Activated T-cell treated with anti-CD3 and anti-CD28 coated beads for 48 hours (primary cell): ENCODE results near the gene RNF152.
"Not testable (repeated sequence)": the region's sequence is repeated elsewhere in the genome, so short reads cannot be mapped to it uniquely, and the experiment has no call there.

Source experiments
- DNase-seq: peaks from one replicate; pipeline ENCODE4 v3.0.0-alpha.2; 2020; ENCODE audit warnings: low read depth

Gene RNF152

DNA sequence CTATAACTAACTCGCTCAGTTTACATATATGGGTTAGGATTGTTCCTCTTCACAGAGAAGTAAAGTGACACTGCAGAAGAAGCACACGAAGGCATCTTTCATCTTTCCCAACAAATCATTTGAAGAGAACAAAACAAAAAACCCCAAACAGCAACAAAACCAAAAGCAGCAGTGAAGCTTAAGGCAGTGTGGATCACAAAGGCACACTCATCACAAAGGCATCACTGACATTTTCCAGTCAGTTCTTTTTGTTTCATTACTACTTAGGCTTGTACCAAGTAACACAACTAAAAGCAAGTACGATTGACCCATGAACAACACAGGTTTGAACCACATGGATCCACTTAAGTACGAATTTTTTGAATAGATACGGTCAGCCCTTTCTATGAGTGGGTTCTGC, 75.7 kb downstream of the RNF152 start:
- no peak for DNase-seq

DNA sequence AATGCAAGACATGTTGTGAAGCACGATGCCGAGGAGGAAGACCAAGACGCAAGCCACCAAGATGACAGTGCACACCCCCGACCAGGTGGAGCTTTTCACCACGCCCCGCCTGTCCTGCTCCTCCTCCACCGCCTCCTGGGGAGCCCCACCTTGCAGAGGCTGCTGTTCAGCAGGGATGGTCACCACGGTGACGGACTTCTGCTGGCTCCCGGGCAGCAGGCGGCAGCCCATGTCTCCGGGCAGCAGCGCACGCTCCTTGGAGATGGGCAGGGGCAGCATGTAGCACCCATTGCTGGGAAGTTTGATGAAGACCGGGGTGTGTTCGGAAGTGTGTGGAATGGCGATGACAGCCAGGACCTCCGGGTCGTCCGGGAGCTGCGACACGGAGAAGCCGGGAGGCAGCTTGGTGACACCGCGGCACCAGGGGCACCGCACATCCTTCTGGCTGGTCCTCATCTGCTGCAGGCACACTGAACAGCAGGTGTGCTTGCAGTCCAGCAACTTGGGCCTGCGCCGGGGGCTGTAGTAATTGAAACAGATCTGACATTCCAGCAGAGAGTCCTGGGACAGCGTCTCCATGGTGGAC, 76.8 kb downstream of the RNF152 start:
- DNase-seq, result no peak

DNA sequence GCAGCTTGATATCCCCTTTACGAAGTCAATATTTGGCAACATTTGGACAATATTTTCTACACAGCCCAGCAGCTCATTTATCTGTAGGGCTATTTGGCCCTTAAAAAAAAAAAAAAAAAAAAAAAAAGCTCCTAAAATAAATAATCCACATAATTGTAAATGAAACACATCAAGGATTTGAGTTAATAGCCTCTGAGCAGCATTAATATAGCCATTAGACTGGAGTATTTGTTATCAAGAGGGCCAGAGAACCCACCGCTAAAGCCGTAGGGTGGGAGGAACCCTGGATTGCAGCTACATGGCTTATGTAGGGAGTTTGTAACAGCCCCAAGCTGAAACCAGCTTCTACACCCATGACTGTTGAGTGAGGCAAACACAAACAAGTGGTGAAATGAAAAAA, 84.5 kb downstream of the RNF152 start:
- DNase-seq, result no peak

DNA sequence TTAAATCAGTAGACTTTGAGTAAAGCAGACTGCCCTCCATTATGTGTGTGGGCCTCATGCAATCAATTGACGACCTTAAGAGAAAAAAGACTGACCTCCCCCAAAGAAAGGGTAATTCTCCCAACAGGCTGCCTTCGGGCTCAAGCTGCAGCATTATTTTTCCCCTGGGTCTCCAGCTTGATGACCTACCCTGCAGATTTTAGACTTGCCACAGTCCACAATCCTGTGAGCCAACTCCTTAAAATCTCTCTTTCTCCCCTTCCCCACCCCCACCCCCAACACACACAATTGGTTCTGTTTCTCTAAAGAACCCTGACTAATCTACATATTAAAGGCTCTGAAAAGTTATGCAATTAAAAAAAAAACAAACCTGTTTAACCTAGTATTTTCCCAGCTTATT, 89.4 kb downstream of the RNF152 start:
- DNase-seq, result no peak

DNA sequence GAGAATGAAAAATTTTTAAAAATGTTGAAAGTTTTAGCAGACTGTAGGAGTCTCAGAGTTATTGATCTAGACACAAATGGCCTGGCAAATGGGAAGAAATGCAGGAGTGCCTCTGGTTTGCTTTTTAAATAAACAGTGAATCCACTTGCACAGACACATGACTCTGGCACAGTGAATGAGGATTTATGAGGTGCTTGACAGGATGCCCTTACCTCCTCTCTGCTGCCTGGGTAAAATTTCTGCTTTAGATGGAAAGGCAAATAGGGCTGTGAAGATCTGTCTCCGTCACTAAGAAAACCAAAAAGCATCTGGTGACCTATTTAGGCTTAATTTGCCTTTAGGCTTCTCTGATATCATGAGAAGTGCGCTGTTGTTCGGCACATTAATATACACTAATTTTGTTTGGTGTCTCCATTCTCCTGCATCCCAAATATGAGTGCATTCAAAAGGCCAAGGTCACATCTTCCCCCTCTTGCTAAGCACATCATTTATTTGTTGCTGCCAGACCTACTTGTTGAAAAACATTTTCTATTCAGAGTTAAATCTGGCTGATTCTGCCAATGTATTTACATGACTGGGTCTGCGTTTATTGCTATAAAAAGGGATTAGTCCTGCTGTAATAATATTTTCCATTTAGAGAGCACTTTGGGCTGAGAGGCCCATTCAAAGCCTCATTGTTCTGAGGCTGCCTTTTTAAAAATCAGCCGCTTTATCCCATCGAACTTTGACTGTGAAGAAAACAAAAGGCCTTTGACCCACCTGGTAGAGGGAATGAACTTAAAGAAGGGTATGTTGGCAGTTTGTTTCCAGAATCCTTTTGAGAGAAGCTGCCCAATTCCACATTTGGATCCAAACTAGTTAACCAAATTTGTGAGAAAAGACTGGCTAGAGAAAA, 94.9 kb downstream of the RNF152 start:
- no peak for DNase-seq

DNA sequence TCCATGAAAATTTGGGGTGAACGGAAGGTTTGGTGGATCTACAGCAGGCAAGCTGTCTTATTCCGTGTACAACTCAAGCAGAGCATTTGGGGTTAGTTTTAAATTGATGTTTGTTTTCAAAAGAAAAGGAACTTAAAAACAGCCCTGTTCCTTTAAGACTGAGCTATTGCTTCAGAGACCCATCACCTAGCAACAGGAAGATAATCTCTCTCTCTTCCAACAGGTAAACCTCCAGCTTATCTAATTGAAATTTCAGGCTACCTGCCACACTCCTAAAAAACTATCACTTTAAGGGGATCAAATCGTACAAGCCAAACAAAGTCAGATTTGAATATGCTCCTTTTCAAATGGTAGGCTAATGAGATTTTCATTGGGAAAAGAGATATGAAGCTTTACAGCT, 101.8 kb downstream of the RNF152 start:
- no peak for DNase-seq

DNA sequence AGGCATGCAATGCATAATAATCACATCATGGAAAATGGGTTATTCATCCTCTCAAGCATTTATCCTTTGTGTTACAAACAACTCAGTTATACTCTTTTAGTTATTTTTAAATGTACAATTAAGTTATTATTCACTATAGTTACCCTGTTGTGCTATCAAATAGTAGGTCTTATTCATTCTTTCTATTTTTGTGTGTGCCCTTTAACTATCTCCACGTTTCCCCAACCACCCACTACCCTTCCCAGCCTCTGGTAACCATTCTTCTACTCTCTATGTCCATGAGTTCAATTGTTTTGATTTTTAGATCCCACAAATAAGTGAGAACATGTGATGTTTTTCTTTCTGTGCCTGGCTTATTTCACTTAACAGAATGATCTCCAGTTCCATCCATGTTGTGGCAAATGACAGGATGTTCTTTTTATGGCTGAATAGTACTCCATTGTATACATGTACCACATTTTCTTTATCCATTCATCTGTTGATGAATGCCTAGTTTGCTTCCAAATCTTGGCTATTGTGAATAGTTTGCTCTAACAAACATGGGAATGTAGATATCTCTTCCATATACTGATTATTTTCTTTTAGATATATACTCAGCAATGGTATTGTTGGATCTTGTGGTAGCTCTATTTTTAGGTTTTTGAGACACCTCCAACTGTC, 105.7 kb downstream of the RNF152 start:
- not testable (repeated sequence) for DNase-seq

DNA sequence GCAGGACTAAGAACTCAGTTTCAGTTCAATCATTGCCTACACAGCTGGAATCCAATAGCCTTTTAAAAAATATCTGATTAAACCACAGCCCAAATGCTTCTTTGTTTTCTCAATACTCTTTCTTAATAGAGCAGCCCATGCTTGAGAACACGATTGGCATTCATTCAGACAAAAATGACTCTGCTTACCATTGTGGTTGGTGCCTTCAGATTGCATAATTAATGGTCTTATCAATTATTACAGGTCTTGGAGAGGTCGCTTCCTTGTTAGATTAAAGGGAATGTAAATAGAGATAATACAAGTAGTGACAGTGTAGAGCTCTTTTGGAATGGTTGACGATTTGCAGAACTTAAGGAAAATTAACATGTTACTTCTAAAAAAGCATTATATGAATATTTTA, 107.2 kb downstream of the RNF152 start:
- DNase-seq, result no peak

DNA sequence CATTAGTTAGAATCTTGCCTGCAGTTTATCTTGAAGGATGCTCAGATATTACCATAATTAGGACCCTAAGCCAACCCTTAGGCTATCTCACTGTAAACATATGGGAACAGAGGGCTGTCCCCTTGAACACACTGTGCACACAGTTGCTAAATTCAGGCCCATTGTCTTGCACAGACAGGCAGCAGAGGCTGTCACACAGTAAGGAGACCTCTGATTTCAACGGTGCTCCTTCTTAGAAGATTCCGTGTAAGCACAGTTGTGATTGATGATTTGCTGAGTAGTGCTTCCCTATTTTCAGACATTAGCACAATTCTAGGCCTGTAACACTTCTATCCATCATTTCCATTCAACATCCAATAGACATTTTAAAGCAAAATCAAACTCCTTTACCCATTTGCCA, 108.0 kb downstream of the RNF152 start:
- no peak for DNase-seq

DNA sequence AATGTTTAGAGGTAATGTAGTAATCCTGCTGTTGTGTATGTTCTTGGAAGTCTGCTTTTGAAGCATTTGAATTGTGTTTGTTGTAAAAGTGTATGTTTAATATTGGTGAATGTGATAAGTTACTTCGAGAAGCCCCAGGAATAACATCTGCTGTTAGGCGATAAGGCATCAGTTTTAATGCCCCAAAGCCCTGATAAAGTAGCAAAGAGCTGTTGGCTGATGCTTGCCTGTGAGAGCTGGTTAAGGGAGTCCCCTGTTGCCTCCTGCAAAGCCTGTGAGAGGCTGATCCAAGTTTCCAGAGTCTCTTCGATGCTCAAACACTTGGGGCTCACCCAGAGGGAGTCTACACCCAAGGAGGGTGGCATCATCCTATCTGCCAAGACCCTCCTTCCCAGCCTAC, 110.3 kb downstream of the RNF152 start:
- no peak for DNase-seq

DNA sequence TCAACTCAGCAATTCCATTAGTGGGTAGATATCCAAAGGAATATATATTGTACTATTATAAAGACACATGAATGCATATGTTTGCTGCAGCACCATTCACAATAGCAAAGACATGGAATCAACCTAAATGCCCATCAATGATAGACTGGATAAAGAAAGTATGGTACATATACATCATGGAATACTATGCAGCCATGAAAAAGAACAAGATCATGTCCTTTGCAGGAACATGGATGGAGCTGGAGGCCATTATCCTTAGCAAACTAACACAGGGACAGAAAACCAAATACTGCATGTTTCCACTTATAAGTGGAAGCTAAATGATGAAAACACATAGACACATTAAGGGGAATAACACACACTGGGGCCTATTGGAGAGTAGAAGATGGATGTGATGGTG, 116.6 kb downstream of the RNF152 start:
- not testable (repeated sequence) for DNase-seq

DNA sequence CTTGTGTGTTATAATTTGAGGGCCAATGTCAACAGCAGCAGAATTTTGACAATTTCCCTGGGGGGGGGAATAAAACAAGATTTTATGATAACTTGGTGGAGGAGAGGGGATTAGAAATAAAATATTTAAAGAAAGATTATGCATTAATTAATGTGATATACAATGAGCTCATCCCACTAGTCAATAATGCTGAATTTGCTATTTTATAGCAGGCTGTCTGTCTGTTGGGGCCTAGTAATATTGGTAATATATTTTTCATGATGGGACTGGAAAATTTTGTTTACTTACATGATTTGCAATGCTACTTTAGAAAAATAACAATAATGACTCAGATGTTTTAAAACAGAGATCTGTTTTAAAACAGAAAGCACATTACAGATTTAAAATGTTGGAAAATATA, 118.0 kb downstream of the RNF152 start:
- no peak for DNase-seq

DNA sequence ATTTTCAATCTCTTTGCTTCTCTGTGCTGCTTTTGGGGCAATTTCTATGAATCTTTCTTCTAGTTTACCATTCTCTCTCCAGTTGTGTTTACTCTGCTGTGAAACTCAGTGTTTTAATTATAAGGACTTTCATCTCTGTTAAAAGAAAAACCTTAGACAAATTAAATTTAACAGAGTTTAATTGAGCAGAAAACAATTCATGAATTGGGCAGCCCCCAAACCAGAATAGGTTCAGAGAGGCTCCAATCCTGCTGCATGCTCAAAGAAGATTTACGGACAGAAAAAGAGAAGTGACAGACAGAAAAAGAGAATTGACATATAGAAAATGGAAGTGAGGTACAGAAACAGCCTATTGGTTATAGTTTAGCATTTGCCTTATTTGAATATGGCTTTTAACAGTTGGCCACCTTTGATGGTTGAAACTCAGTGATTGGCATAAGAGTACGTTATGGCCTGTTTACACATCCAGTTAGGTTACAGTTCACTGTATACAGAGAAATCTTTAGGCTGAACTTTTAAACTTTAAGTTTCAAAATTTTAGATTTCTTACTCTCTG, 120.4 kb downstream of the RNF152 start:
- no peak for DNase-seq

DNA sequence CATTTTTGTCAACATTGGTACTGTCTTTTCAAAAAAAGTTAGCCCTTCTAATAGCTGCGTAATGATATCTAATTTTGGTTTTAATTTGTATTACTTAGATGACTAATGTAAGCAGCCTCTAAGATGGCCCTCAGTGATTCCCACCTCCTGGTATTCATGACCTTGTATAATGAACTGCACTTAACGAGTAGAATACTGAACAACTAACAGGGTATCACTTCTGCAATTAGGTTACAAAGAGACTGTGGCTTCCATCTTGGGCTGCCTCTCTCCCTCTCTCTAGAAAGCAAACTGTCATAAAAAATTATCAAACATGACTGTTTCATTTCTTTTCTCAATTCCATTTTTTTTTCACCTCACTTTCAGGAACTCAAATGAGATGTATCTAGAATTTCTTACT, 120.9 kb downstream of the RNF152 start:
- DNase-seq, result no peak

DNA sequence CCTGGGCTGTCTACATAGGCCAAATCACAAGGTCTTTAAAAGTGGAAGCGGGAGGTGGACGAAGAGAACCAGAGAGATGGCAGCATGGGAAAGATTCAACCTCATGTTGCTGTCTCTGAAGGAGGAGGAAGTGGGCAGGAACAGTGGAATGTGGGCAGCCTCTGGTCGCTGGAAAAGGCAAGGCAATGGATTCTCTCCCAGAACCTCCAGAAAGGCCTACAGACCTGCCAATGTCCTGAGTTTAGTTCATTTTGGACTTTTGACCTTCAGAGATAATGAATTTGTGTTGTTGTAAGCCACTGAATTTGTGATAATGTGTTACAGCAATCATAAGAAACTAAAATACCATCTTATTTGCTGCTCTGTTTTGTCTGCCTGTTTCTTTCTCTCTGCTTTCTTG, 122.5 kb downstream of the RNF152 start:
- DNase-seq, result no peak

DNA sequence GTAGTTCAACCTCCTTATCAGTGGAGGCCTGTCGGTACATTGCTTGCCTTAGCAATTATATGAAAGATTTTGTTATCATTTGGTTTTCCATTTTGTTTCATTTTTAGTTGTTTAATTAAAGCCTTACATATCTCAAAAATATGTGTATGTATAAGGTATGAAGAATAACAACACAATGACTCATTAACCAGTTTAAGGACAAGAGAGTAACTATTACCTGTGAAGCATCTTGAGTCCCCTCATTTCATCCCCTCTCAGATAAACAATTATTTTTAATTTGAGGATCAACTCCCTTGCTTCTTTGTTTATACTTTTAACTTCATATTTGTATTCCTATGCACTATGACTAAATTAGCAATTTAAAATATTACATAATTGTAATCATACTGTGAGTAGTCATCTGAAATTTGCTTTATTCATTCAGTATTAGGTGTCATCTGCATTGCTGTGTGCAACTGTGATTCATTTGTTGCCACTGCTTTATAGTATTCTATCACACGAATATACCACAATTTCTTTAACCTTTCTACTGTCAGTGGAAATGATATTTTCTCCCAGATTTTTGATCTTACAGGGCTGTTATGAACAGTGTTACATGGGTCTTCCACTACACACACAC, 126.4 kb downstream of the RNF152 start:
- no peak for DNase-seq

DNA sequence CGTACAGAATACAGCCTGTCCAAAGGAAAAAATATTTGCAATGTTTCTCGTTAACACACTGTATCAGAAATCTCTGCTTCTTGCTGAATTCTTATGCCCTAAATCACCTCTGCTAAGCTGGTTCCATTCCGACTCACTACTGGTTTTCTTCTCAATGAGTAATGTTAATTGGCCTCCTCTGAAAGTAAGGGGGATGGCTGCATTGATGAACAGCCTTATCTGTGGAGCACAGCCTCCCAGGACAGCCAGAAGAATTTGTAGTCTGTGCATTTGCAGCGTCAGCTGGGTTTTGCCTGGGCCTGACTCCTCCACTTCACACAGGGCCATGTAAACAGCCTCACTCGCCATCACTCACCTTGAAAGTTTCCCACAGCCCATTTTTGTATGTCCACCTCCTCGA, 127.7 kb downstream of the RNF152 start:
- DNase-seq, result no peak

DNA sequence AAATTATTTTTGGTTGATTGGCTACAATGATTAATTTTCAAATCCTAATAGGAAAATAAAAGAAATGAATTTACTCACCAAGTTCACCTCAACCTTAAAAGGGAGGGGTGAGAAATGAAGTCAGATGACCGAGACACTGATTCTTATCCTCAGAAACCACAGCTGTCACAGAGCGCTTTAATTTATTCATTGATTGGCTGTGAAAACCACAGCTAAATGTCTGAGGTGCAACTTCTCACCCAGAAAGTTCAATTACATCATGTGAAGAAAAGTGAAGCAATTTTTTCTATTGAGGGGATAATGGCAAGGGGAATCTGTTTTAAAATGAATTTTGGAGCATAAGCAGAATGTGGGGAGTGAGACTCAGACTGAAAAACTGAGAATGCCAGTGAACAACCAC, 128.4 kb downstream of the RNF152 start:
- no peak for DNase-seq

DNA sequence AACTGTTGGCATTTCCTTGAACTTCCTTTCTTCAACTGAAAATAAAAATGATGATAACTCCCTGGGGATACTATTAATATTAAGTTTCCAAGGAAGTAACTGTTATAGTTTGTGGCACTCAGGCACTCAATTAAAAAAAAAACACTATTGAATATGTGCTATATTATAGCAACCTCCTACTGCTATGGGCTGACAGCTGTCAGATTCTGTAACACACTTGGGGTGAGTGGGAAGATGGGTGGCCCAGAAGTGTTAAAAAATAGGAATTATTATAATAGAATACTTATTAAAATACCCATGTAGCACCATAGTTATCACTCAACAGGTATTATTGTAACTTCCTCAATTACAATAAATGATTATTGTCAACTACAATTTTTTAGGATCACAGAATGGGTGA, 130.9 kb downstream of the RNF152 start:
- DNase-seq, result no peak
